GM21717 (cell line): Measurements from ENCODE around the gene PON3.
A peak's percentile ranks its signal among the peaks of the same experiment; 100 is the strongest.

ENCODE experiments used
- ATAC-seq: cut with Tn5 transposase; IDR thresholded peaks from one replicate; pipeline ENCODE4 v1.9.1; 2021; ENCODE audit warnings: mild to moderate bottlenecking, moderate library complexity; ENCODE audit not compliant: unreplicated experiment

Gene PON3

DNA sequence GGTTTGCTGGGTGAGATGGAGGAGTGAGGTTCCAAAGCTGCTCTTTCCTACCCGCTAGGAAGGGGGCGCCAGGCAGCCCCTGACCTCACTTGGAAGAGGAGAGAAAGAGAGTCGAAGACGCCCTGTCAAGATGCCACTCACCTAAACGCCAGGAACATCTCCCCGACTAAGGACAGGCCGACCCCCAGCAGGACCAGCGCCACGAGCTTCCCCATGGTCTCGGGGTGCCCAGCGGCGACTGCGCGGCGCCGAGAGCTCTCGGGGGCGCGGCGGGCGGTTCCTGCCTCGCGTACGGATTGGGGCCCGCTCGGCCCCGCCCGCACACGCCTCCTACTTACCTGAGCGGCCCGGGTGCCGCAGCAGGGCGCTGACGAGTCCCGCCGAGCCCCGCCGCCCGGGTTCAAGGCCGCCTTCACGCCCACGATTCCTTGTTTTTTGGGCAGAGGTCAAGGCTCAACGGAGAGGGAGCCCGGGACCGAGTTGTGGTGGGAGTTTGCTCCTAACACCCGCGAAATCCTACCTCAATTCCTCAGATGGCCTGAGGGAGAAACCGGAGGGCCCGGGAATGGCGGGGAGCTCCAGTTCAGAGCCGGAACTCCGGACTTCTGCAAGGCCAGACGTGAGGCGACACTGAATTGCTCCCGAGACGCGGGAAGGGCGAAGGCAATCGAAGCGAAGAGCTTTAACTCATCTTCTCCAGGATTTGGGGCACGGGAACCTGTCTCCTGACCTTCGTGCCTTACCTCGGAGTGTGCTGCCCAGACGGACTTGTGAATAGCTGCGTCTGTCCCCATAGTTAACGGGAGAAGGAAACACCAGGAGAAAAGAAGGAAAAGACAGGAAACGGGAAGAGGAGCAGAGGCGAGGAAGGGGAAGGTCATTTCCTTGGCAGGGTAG, at the start of gene PON3:
TSS of gene PON3 (minus strand) at position 240 of the 897 bp plus-strand sequence. CDS start at position 215, 25 bp downstream.
- no peak for ATAC-seq

DNA sequence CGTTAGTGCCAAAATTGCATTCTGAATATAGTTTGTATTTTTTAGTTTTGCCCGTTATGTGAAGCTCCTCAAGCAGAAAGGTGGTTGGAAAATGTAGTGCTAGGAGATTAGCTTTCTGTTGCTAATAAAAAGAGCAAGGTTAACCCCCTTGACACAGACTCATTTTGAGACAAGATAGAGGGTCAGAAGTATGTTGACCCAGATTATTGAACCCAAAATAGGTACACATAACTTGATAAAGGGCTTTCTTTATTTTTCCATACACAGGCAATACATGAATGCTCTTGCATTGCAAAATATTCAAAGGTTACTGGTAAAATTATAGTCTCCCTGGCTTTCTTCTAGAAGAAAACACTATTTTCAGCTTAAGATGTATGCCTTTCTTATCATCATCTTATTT, 48.6 kb upstream of the PON3 start:
- no peak for ATAC-seq

DNA sequence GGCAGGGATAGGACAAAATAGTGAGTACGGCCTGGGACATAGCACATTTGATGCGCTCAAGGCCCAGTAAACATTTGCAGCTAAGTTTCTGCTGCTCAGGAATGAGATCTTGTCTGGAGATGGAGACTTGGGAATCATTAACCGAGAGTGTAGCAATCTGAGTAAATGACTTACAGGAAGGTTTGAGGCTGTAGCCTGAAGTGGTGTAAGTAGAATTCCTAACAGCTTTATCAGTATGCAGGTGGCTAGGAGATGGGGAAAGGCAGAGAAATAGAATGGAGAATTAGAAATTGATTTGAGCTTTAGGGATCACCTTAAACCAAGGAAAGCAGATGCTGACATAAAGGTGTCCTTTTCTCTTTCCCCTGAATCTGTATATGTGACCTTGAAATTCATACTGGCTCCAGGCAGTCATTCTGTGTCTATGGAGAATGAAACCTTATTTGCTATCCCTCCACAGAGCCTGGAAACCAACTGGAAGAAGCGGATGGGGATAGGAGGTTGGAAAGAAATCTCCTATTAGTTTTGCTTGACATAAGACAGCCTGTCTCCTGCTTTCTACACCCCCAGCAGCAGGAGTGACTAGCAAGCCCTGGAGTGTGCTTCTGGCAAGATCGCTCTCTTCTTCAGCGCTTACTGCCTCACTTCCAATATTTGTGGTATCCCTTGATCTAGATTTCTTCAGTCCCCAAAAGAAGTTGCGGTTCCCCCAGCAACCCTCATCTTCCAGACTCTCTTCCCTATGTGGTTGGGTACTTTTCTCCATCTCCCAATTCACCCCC, 45.1 kb upstream of the PON3 start:
- ATAC-seq = no peak

DNA sequence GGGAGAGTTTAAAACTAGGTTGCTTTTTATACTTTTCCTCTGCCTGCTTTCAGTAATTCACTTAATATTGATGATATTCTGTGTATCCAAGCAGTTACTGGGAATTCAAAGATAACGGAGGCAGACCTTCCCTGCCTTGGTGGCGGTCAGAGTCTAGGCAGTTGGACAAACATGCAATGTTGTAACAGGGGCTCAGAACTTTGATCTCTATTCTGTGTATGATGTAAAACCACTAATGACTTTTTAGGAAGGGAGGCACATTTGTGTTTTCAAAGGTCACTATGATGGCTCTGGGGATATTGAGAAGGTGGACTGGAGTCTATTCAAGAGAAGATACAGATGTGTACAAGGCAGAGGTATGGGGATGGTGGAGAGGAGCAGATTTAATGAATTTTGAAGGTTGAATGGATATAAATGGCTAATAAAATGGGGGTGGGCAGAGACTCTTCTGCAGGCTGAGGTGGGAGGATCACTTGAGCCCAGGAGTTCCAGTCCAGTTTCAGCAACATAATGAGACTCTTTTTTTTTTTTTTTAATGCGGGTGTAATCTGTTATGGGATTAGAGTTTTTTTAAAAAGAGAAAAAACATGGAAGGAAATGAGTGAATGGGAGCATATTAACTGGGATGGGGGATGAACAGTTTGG, 44.3 kb upstream of the PON3 start:
- ATAC-seq = no peak

DNA sequence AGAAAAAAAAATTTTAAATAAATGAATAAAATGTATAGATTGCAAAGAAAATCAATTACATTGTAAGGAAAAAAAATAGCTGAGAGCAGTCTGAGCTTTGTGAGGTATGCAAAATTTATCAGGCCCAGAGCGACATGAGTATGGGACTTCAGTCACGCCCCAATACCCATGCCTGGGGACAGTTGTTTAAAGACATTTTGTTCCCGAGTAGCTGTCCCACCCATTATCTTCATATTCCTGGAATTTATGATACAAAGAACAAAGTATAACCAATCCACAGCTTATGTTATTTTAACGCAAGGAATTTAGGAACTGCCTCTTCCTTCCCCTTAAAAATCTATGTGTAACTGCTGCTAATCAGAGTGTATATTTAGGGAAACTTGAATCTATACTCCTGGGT, 40.2 kb upstream of the PON3 start:
- ATAC-seq = no peak

DNA sequence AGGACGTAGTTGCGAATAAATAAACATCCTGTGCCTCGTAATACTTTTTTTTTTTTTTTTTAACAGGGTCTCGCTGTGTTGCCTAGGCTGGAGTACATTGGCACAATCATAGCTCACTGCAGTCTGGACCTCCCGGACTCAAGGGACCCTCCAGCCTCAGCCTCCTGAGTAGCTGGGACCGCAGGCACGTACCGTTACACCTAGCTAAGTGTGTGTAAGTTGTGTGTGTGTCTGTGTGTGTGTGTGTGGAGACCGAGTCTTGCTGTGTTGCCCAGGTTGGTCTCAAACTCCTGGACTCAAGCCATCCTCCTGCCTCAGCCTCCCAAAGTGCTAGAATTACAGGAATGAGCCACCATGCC, 39.2 kb upstream of the PON3 start:
- no peak for ATAC-seq

DNA sequence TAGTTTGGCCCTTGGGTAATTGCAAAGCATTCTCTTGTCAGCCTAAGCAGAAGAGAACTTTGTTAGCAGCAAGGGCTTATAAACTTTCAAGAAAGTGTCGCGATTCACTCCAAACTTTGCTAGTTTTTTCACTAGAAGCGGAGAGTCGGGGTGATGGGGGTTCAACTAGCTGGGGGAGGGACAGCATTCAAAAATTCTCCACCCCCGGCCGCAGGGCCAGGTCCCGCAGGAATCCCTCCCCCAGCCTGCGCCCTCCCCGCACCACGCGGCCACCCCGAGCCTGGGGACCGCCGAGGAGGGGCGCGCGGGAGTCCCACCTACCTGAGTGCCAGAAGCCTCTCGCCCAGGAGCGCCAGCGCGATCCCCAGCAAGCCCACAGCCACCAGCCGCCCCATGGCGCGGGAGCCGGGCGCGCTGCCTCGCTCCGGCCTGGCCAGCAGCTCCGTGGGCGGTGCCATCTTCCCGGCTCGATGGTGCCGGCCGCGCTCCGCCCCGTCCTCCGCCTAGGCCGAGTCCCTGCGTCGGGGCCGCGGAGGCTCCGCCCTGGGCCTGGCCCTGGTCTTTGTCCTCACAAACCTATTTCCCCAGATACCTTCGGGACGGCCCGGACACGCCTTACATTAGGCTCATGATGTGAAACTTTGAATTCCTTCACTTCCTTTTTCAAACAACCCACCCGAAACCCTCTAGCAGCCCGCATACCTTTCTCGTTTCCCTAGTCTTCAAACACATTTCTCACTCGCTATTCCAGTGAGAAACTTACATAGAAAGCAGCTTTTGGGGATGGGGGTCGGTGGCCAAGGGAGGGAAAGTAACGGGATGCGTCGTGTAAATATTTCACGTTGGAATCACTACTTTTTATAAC, 38.6 kb upstream of the PON3 start, which contains the start of gene PON2:
TSS of gene PON2 (minus strand) at position 472 of the 865 bp plus-strand sequence. CDS start at position 395, 77 bp downstream.
- ATAC-seq = peak; percentile 98

DNA sequence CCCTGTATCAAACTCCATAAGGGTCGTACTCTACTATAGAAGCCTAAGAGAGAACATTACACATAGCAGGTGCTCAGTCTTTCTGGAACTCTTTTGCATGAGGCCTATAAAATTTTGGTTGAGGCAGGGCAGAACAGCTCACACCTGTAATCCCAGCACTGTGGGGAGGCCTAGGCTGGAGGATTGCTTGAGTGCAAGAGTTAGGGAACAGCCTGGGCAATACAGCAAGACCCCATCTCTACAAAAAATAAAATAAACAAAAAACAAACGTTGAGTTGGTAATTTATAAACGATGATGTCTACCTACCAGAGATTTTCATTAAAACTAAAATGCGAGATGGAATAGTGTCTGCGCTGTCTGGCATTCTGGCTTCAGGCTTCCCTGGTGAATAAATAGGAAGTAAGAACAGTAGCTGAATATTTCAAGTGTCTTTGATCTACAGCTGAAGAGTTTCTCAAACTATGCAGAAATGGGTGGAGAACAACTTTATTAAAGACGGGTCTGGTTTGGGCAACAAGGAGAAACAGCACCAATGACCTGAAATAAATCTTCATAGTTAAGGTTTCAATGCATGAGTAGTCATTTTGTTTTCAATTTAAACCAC, 37.9 kb upstream of the PON3 start:
- ATAC-seq = peak; percentile 14

DNA sequence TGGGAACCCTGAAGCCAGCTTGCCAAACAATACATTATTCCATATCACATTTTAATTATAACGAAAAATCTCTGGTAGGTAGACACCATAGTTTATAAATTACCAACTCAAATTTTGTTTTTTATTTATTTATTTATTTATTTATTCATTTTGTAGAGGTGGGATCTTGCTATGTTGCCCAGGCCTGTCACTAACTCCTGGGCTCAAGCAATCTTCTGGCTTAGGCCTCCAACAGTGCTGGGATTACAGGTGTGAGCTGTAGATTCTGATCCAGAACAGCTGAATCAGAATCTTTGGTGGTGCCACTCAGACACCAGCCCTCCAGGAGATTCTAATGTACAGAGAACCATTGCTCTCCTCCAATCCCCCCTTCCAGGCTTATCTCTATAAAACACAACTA, 37.0 kb upstream of the PON3 start:
- ATAC-seq = no peak

DNA sequence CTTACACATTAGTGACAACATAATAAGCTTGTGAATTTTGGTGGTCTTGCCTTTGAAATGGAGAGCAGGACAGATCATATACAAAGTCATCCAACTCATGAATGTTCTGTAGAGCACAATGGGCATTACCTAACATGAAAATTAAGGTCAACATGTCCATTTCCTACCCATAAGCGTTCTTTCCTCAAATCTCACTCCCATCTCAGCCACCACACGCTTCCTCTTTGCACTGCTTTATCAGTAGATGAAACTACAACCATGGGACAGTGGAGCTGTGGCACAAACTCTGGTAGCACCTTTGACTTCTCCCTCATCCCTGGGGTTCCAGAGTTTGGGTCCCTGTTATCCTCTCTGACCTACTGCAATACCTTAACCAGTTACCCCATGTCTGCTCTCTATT, 36.4 kb upstream of the PON3 start:
- ATAC-seq = no peak

DNA sequence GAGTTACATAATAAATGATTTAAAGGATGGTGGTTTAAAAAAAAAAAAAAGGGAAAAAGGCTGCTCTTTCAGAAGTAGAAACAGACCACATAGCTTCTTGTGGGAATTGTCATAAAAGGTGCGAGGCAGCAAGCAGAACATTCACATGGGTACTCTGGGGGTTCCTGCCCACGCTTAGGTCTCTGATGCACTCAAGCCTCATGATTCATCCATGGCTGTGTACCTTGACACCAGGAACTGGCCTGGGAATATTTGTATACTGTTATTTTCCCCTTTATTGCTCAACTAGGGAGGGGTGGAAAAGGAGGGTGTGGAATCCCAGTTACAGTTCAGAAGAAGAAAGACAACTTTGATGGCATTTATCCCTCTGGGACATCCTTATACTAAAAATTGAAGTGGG, 34.7 kb upstream of the PON3 start:
- no peak for ATAC-seq

DNA sequence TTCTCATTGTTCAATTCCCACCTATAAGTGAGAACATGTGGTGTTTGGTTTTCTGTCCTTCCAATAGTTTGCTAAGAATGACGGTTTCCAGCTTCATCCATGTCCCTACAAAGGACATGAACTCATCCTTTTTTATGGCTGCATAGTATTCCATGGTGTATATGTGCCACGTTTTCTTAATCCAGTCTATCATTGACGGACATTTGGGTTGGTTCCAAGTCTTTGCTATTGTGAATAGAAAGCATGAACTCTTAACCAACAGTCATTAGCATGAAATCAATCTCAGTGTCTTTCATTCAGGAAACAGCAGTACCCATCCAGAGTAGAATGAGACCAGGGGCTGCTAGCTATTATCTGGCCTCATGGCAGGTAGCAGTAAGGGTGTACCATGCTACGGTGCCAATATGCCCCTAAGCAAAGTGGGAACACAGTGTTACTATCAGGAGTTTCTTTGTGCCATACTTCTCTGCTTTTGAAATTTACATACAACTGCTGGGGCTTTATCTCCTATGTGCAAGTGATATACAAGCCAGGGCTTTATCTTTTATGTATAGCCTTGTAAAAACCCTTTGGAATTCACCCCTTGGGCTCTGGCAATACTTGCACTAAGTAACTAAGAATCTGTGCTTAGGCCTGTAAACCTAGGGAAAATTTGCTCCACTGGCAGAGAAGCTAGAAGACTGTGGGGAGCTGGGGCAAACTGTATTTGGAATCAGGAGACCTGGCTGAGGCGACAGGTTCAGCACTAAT, 33.2 kb upstream of the PON3 start:
- ATAC-seq = no peak

DNA sequence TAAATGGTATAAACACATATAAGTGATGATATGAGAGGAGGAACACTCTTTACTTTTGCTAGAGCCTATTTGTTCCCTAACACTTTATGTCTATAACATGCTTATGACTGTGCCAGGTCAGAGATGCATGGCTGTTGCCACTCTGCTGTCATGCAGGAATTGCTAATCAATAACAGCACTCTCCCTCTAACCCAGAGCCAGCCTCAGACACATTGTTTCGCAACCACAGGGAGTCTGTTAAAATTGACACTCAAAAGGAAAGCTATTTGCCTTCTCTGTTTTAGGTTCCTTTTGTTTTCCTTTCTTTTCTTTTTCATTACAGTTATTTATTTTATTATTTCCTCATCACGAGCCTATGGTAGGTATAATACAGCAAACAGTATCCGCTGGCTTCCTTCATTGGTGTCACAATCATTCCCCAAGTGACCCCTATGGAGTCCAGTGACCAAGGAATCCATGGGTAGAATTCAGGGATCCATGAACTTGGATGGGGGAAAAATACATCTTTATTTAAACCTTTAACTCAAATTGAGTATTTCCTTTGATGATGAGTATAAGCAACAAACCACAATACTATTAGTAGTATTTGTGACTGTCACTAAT, 31.8 kb upstream of the PON3 start:
- ATAC-seq = no peak

DNA sequence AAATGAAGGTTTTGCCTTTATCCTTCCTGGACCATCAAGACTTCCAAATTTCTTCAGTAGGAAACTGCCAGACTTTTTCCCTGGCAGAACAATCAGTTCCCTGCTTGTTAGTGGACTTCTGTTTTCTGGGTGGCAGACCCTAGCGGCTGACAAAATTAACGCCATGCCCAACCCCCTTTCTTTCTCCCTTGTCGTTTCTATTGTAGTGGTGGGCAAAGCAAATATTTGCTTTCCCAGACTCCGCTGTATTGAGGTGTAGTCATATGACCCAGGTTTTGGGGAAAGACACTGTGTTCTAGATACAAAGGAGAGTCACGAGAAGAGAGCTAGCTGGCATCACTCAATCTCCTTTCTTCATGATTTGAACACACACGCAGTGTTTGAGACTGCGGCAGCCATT, 31.0 kb upstream of the PON3 start:
- no peak for ATAC-seq

DNA sequence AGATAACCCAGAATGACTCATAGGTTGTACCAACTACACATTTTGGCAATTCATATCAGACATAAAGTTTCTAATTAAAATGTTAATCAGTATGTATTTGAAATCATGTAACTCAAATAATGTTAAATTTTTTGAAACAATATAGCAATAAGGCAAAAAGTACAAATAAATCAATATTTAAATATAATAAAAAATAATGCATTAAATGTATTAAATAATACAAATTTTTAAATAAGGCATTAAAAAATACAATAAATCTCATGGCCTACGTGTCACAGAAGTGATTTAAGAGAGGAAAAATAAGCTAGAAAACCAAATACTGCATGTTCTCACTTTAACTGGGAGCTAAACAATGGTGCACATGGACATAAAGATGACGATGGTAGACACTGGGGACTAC, 29.5 kb upstream of the PON3 start:
- no peak for ATAC-seq

DNA sequence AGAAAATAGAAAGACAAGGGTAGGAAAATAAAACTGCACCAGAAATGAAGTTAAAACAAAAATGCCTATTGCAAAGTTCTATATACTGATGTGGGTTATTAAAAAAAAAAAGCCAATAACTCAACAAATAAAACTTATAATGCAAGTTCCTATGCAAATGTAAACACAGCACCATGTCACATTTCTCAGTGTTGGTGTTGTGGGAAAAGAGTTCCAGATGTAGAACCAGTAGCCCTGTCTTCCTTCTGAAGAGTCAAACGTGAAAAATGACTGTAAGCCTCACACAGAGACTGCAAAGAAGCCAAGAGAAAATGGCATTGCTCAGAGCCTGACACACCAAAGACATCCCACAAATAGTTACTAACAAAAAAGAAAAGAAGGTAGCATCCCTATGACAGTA, 28.5 kb upstream of the PON3 start:
- ATAC-seq = no peak

DNA sequence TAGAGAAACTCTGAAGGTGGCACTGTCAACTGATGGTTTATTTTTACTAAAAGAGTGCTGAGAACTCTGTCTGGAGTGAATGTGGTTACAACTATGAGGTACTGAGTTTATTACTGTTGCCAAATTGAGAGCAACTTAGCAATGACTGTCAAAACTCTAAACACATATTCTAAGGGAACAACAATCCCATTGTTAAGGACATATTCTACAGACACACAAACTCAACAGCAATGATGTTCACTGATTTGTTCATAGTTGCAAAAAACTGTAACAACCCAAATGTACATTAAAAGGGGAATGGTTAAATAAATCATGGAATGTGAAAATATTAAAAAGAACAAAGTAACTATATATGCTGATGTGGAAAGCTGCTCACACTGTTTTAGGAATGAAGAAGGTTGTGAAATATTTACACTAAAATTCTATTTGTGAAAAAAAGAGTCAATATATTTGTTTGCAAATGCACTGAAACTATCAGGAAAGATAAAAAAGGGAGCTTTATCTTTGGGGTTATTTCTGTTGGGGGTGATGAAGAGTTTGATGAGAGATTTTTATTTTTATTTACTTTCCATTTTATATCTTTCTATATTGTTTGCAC, 25.8 kb upstream of the PON3 start:
- no peak for ATAC-seq

DNA sequence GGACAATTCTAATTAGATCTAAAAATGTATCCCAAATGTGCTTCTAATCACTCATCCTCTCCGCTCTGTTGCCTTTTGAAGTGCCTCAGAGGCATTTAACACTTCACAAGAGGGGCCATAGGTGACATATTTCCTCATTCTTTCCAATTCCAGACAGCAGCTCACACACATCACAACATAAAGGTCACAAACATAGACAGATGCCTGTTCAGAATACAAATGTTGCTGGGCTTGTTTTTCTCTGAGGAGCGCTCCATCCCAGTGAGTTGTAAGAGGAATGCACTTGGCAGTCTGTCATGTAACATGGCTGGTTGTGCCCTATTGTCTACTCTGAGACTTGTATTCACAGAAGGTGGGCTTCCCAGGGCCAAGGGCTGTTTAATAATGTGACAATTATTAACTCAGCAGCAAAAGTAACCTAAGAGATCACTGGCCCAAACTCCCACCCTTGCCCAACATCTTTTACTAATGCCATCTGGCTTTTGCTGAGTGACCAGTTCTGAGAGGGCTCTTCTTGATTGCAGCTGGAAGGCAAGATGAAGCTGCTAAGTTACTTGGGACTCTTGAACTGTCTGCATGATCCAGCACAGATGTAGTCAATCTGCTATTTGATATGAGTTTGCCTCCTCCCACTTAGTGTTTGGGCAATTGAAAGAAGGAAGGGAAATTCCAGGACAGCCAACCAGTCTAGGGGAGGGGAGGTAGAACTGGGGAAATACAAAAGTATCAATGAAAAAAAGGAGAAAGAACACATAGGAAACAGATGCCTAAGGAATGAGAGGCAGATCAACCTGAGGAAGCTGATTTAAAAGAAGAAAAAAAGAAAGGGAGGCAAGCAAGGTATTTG, 25.0 kb upstream of the PON3 start:
- no peak for ATAC-seq
